RWPE1 (cell line): ENCODE results near the gene WIPF2.

ENCODE experiments used
- CTCF ChIA-PET: fragments of 350-600 bp; sonication (Branson Sonifier 250); formaldehyde crosslinking; extraction: SDS; loops from one replicate; lab custom pipeline; 2021; lab: Yijun Ruan, JAX
- POLR2A ChIA-PET: fragments of 400-600 bp; formaldehyde crosslinking; extraction: SDS; loops from one replicate; lab custom pipeline; 2020; ENCODE audit warnings: antibody characterized with exemption; ENCODE audit not compliant: low non-redundant PET; lab: Yijun Ruan, JAX
- DNase-seq: peaks from one replicate; pipeline ENCODE4 v3.0.0; 2012; ENCODE audit warnings: low spot score
- H3K27ac ChIP-seq: fragments of 450-650 bp; 2 replicates; pipeline ENCODE4 v1.5.1; 2017
- TF ChIP-seq, protein P1 (sequence below): fragments of 450-650 bp; conservative IDR thresholded peaks from 2 replicates; pipeline ENCODE4 v1.5.1; 2017; ENCODE audit warnings: low read depth, mild to moderate bottlenecking

WIPF2 gene

DNA sequence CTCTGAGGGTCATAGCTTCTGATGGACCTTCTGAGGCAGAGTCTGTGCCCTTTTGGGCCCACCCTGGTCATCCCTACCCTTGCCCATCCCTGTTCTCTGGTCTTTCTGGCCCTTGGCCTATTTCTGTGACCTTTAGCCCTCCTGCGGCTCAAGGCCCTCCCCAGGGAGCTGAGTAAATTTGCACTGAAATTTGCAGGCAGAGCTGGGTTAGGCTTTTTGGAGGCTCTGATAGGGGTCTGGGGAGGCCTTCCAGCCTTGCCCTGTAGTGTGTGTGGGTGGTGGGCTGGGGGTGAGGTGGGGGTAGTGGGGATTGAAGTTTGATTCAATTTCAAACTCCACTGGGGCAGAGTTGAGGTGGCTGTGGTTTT, 107.7 kb downstream of the WIPF2 start:
- no peak for DNase-seq
- H3K27ac ChIP-seq: peak overlapping the region; percentile 99
- CTCF ChIA-PET: interaction anchor here (1.1 kb wide), 1 partner anchor 9 kb away, joined by 6 read pairs; no protein-coding TSS in a partner anchor
- TF ChIP-seq, protein P1, sequence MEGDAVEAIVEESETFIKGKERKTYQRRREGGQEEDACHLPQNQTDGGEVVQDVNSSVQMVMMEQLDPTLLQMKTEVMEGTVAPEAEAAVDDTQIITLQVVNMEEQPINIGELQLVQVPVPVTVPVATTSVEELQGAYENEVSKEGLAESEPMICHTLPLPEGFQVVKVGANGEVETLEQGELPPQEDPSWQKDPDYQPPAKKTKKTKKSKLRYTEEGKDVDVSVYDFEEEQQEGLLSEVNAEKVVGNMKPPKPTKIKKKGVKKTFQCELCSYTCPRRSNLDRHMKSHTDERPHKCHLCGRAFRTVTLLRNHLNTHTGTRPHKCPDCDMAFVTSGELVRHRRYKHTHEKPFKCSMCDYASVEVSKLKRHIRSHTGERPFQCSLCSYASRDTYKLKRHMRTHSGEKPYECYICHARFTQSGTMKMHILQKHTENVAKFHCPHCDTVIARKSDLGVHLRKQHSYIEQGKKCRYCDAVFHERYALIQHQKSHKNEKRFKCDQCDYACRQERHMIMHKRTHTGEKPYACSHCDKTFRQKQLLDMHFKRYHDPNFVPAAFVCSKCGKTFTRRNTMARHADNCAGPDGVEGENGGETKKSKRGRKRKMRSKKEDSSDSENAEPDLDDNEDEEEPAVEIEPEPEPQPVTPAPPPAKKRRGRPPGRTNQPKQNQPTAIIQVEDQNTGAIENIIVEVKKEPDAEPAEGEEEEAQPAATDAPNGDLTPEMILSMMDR: no peak
- POLR2A ChIA-PET: no interaction called here

DNA sequence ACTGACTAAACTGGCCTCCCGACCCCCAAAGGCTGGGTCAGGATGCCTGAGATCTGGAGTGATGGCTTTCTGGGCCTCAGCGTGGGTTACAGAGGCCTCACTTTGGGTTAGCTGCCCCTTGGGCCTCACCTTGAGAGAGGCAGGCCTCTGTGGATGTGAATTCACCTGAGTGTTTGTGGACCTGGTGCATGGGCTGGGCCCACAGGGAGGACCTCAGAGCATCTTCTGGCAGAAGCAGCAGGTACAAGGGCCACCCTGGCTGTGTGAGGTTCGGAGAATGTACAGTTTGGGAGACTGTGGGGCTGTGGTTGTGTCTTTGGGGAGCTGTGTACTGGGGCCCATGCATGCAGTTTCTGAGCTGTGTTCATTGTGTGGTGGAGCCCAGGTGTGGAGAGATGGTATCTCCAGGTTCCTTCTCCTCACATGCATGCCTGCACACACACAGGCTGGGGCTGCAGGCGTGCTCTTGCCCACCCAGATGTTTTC, 108.2 kb downstream of the WIPF2 start:
- ChIA-PET POLR2A (no interaction called here), CTCF (interaction anchor here (0.6 to 1.0 kb wide), 3 partner anchors 9 to 216 kb away, joined by 3 to 10 read pairs (median 3); no protein-coding TSS in a partner anchor)
- TF ChIP-seq, protein P1: no peak
- DNase-seq: no peak
- peak overlapping the region; percentile 99 for H3K27ac ChIP-seq

DNA sequence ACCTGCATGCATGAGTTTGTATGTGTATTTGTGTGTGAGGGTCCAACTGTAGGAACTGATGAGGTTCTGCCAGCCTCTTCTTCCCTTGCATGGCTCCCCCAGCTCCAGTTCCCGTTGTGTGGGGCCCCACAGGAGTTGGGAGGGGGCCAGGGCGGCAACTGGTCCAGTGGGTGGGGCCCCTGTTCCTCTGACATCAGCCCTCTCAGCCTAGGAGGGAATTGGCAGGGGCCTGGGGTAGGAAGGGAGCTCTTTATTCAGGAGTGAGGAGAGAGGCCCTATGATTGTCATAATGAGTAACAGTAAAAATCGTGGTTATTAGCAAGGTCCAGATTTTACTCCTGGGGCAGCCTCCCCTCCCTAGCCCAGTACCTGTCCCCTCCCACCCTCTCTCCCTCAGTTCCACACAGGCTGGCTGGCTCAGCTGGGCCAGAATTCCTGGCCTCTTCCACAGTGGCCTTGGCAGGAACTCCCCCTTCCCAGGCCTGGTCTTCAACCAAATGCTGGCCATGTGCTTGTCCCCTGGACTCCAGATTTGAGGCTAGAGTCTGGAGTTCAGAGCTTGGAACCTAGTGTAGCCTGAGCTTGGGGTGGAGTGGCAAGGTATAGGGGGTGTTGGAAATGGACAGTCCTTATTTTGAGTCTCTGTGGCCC, 108.8 kb downstream of the WIPF2 start:
- CTCF ChIA-PET: interaction anchor here (0.6 to 1.0 kb wide), 3 partner anchors 10 to 215 kb away, joined by 3 to 10 read pairs (median 3); no protein-coding TSS in a partner anchor
- DNase-seq: no peak
- POLR2A ChIA-PET: no interaction called here
- H3K27ac ChIP-seq: peak overlapping the region; percentile 99
- TF ChIP-seq, protein P1: no peak

DNA sequence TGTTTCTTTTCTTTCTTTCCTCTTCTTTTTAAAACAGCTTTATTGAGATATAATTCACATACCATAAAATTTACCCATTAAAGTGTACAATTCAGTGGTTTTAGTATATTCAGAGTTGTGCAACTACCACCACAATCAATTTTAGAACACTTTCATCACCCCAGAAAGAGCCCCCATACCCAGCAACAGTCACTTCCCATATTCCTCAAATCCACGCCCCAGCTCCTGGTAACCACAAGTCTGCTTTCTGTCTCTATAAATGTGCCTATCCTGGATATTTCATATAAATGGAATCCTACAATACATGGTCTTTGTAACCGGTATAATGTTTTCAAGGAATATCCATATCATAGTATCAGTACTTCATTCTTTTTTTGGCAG, 109.3 kb downstream of the WIPF2 start:
- DNase-seq: no peak
- peak overlapping the region; percentile 99 for H3K27ac ChIP-seq
- POLR2A ChIA-PET: no interaction called here
- CTCF ChIA-PET: interaction anchor here (0.6 to 1.0 kb wide), 3 partner anchors 11 to 735 kb away, joined by 3 to 10 read pairs (median 4); no protein-coding TSS in a partner anchor
- TF ChIP-seq, protein P1: no peak

DNA sequence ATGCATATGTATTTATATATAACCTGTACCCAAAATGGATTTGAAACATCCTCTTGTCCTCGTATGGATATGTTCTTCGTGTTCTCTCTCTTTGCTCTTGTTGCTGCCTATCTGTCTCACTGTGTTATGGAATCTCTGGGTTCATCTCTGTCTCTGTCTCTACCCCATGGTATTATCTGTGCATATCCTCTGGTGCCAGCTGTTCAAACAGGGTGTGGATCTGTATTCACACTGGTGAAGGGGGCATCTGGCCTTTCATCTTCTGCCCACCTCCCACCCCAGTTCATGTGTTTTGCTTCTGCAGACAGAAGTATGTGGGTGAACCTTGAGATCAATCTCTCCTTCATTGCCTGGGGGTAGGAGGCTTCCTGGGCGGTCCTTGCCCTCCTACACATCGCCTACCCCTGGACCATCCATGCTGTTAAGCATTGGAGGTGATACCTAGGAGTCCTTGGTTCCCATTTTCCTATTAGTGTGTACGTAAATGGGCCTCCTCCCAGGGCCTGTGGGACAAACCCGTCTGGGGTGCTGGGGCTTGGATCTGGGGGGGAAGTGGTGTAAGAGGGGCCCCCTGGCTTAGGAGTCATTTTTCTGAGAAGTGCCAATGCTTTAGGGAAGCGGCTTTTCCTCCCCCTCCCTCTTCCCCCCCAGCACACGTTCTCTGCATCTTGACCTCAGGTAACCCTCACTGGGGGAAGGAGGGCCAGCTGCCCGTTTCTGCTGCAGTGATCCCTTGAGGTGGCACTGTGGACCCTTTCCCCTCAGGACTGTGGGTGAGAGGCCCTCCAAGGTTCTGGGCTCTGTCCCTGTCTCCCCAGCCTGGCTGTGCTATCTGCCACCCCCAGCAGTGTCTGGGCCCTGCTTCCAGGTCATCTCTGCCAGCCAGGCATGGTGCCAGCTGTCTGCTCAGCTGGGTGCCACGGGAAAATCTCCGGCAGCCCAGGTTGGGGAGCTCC, 111.0 kb downstream of the WIPF2 start:
- DNase-seq: no peak
- TF ChIP-seq, protein P1: no peak
- ChIA-PET POLR2A (interaction anchor here (0.7 kb wide), 1 partner anchor 1172 kb away, joined by 3 read pairs; no protein-coding TSS in a partner anchor), CTCF (interaction anchor here (2.4 kb wide), 1 partner anchor 13 kb away, joined by 8 read pairs; no protein-coding TSS in a partner anchor)
- peak overlapping the region; percentile 66 for H3K27ac ChIP-seq
